HG03097 (cell line): ENCODE measurements around the gene CRACDL.
"Not testable (repeated sequence)": the region's sequence is repeated elsewhere in the genome, so short reads cannot be mapped to it uniquely, and the experiment has no call there.

ENCODE experiments used
- ATAC-seq: cut with Tn5 transposase; IDR thresholded peaks from one replicate; pipeline ENCODE4 v1.9.1; 2021; ENCODE audit not compliant: unreplicated experiment, low FRiP score

Gene CRACDL

GRCh38 chr2:98886066-98886554 is 49.9 kb downstream of the CRACDL start:
- ATAC-seq: no peak

GRCh38 chr2:98884658-98885057 is 51.4 kb downstream of the CRACDL start:
- ATAC-seq: no peak

- no peak for ATAC-seq
Measured at GRCh38 chr2:98883780-98884211, 52.2 kb downstream of the CRACDL start.

- no peak for ATAC-seq
Measured at GRCh38 chr2:98882971-98883779, 52.9 kb downstream of the CRACDL start.

GRCh38 chr2:98882368-98882767 is 53.7 kb downstream of the CRACDL start:
- no peak for ATAC-seq

- no peak for ATAC-seq
Measured at GRCh38 chr2:98881153-98881650, 54.8 kb downstream of the CRACDL start.

GRCh38 chr2:98880266-98881152 is 55.5 kb downstream of the CRACDL start:
- ATAC-seq: no peak

- ATAC-seq: not testable (repeated sequence)
Measured at GRCh38 chr2:98877658-98878057, 58.4 kb downstream of the CRACDL start.

GRCh38 chr2:98876741-98877140 is 59.3 kb downstream of the CRACDL start:
- no peak for ATAC-seq

- ATAC-seq: no peak
Measured at GRCh38 chr2:98875746-98876145, 60.3 kb downstream of the CRACDL start.

GRCh38 chr2:98875081-98875728 is 60.8 kb downstream of the CRACDL start:
- ATAC-seq: no peak

GRCh38 chr2:98874186-98874689 is 61.8 kb downstream of the CRACDL start:
- no peak for ATAC-seq

GRCh38 chr2:98872526-98872925 is 63.5 kb downstream of the CRACDL start:
- ATAC-seq: no peak

GRCh38 chr2:98871506-98871905 is 64.5 kb downstream of the CRACDL start:
- no peak for ATAC-seq

GRCh38 chr2:98870516-98871158 is 65.4 kb downstream of the CRACDL start:
- ATAC-seq: no peak

- ATAC-seq: no peak
Measured at GRCh38 chr2:98869870-98870269, 66.2 kb downstream of the CRACDL start.

GRCh38 chr2:98869272-98869641 is 66.8 kb downstream of the CRACDL start:
- no peak for ATAC-seq

- ATAC-seq: no peak
Measured at GRCh38 chr2:98868548-98869271, 67.3 kb downstream of the CRACDL start.

- ATAC-seq: no peak
Measured at GRCh38 chr2:98867539-98868309, 68.3 kb downstream of the CRACDL start.
